Neural cell (in vitro differentiated cells): Measurements from ENCODE around the gene KRTAP4-11. TPM values are rescaled to one million over a fixed set of nuclear protein-coding genes. Genes with fewer than 3 reads are reported as not detected.

Source experiments
- H2AFZ ChIP-seq: fragments of 200-600, 300-800 bp; sonication (generic), shearing (Covaris generic); 2 replicates; pipeline ENCODE4 v1.6.0; 2014; ENCODE audit warnings: low read depth, mild to moderate bottlenecking, antibody characterized with exemption, low read length, moderate library complexity
- H3F3A ChIP-seq: fragments of 200-600 bp; shearing (Covaris generic); 2 replicates; pipeline ENCODE4 v1.6.1; 2016; ENCODE audit warnings: mild to moderate bottlenecking, moderate library complexity, mixed read lengths, antibody characterized with exemption, low read length; ENCODE audit not compliant: insufficient read depth, poor library complexity, severe bottlenecking
- H3K27ac ChIP-seq: fragments of 200-600, 300-800 bp; sonication (generic), shearing (Covaris generic); 2 replicates; pipeline ENCODE4 v1.5.1; 2014; ENCODE audit warnings: mild to moderate bottlenecking, low read length, moderate library complexity
- H3K27me3 ChIP-seq: fragments of 300-800, 200-600 bp; sonication (generic), shearing (Covaris generic); 2 replicates; pipeline ENCODE4 v1.6.0; 2014; ENCODE audit warnings: mild to moderate bottlenecking, low read depth, low read length, moderate library complexity; ENCODE audit not compliant: insufficient read depth
- H3K36me3 ChIP-seq: fragments of 300-800, 200-600 bp; sonication (generic), shearing (Covaris generic); 2 replicates; pipeline ENCODE4 v1.5.1; 2014; ENCODE audit warnings: mild to moderate bottlenecking, antibody characterized with exemption, low read length, moderate library complexity; ENCODE audit not compliant: insufficient read depth
- H3K4me2 ChIP-seq: fragments of 300-800, 200-600 bp; sonication (generic), shearing (Covaris generic); 2 replicates; pipeline ENCODE4 v1.6.0; 2014; ENCODE audit warnings: mild to moderate bottlenecking, low read length
- H3K4me3 ChIP-seq: fragments of 300-800, 200-600 bp; sonication (generic), shearing (Covaris generic); 2 replicates; pipeline ENCODE4 v1.5.1; 2014; ENCODE audit warnings: mild to moderate bottlenecking, low read length, moderate library complexity
- H3K79me2 ChIP-seq: fragments of 200-600 bp; shearing (Covaris generic); replicated peaks from 2 replicates; pipeline ENCODE4 v1.6.0; 2014; ENCODE audit warnings: mild to moderate bottlenecking, low read length, moderate library complexity; ENCODE audit not compliant: insufficient read depth
- H3K9ac ChIP-seq: fragments of 300-800, 200-600 bp; sonication (generic), shearing (Covaris generic); 2 replicates; pipeline ENCODE4 v1.6.1; 2016; ENCODE audit warnings: mild to moderate bottlenecking, low read length, mixed read lengths
- H3K9me2 ChIP-seq: fragments of 200-600 bp; shearing (Covaris generic); 2 replicates; pipeline ENCODE4 v1.6.1; 2016; ENCODE audit warnings: mild to moderate bottlenecking, low read length, mixed read lengths; ENCODE audit not compliant: insufficient read depth
- H3K9me3 ChIP-seq: fragments of 200-600, 300-800 bp; sonication (generic), shearing (Covaris generic); 2 replicates; pipeline ENCODE4 v1.6.1; 2016; ENCODE audit warnings: mild to moderate bottlenecking, mixed run types, low read length, moderate library complexity, mixed read lengths
- H4K20me1 ChIP-seq: fragments of 200-600 bp; shearing (Covaris generic); 2 replicates; pipeline ENCODE4 v1.6.1; 2016; ENCODE audit warnings: mild to moderate bottlenecking, mixed run types; ENCODE audit not compliant: insufficient read depth
- EP300 ChIP-seq: fragments of 450-650 bp; conservative IDR thresholded peaks from 2 replicates; pipeline ENCODE4 v1.6.1; 2014; ENCODE audit warnings: antibody characterized with exemption, mild to moderate bottlenecking, moderate library complexity; ENCODE audit not compliant: poor library complexity, severe bottlenecking
- EZH2 ChIP-seq: fragments of 200-600, 300-800 bp; shearing (Covaris generic), sonication (generic); IDR thresholded peaks from 2 replicates; pipeline ENCODE4 v1.6.1; 2014; ENCODE audit warnings: antibody characterized with exemption, low read length, borderline replicate concordance, mild to moderate bottlenecking; ENCODE audit not compliant: insufficient read depth, poor library complexity, severe bottlenecking
- MXI1 ChIP-seq: fragments of 450-650 bp; conservative IDR thresholded peaks from 2 replicates; pipeline ENCODE4 v1.6.1; 2014; ENCODE audit warnings: antibody characterized with exemption, mild to moderate bottlenecking; ENCODE audit not compliant: poor library complexity, severe bottlenecking
- POLR2AphosphoS5 ChIP-seq: IDR thresholded peaks from 2 replicates; pipeline ENCODE4 v1.6.1; 2012
- RAD21 ChIP-seq: fragments of 450-650 bp; conservative IDR thresholded peaks from 2 replicates; pipeline ENCODE4 v1.6.1; 2014; ENCODE audit warnings: antibody characterized with exemption, mild to moderate bottlenecking, moderate library complexity
- REST ChIP-seq: IDR thresholded peaks from 2 replicates; pipeline ENCODE4 v1.6.1; 2012; ENCODE audit warnings: borderline replicate concordance
- SMC3 ChIP-seq: fragments of 450-650 bp; conservative IDR thresholded peaks from 2 replicates; pipeline ENCODE4 v1.6.1; 2014; ENCODE audit warnings: antibody characterized with exemption, mild to moderate bottlenecking, moderate library complexity; ENCODE audit not compliant: poor library complexity
- TAF1 ChIP-seq: IDR thresholded peaks from 2 replicates; pipeline ENCODE4 v1.6.1; 2012; ENCODE audit warnings: low read depth
- polyA plus RNA-seq: library from polyadenylated mRNA; depleted of rRNA; stranded (reverse); fragments of >200 nt; gene quantifications from 2 replicates; pipeline ENCODE4 v1.2.3, GENCODE V29; 2014
- TF ChIP-seq, protein P1 (sequence below): fragments of 450-650 bp; IDR thresholded peaks from 2 replicates; pipeline ENCODE4 v1.5.1; 2014; ENCODE audit warnings: antibody characterized with exemption, mild to moderate bottlenecking, moderate library complexity; ENCODE audit not compliant: poor library complexity, severe bottlenecking

Gene KRTAP4-11
- polyA plus RNA-seq, 1 donor from 2014 or later = not detected

GRCh38 chr17:41098481-41098880 is 19.7 kb downstream of the KRTAP4-11 start:
- Histone ChIP-seq H3K27ac (no peak overlapping the region), H3K79me2 (no peaks in the 10 kb centered on the region), H3K9ac (no peak overlapping the region), H3K4me2 (no peak overlapping the region), H3K36me3 (no peaks in the 10 kb centered on the region), H3F3A (no peaks in the 10 kb centered on the region), H4K20me1 (no peaks in the 10 kb centered on the region), H3K27me3 (no peaks in the 10 kb centered on the region), H2AFZ (no peak overlapping the region), H3K4me3 (no peak overlapping the region), H3K9me3 (no peaks in the 10 kb centered on the region), H3K9me2 (no peaks in the 10 kb centered on the region)
- TF ChIP-seq REST (no peak), POLR2AphosphoS5 (no peak), SMC3 (no peak), EZH2 (no peak), MXI1 (no peak), EP300 (no peak), TAF1 (no peak), RAD21 (no peak)
- TF ChIP-seq, protein P1, sequence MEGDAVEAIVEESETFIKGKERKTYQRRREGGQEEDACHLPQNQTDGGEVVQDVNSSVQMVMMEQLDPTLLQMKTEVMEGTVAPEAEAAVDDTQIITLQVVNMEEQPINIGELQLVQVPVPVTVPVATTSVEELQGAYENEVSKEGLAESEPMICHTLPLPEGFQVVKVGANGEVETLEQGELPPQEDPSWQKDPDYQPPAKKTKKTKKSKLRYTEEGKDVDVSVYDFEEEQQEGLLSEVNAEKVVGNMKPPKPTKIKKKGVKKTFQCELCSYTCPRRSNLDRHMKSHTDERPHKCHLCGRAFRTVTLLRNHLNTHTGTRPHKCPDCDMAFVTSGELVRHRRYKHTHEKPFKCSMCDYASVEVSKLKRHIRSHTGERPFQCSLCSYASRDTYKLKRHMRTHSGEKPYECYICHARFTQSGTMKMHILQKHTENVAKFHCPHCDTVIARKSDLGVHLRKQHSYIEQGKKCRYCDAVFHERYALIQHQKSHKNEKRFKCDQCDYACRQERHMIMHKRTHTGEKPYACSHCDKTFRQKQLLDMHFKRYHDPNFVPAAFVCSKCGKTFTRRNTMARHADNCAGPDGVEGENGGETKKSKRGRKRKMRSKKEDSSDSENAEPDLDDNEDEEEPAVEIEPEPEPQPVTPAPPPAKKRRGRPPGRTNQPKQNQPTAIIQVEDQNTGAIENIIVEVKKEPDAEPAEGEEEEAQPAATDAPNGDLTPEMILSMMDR = no peak

- no peaks in the 10 kb centered on the region for H3K9me2 ChIP-seq
- no peak within 1 kb of the TSS for H3K4me2 ChIP-seq
- H3K79me2 ChIP-seq = no peaks in the 10 kb centered on the region
- no peaks in the 10 kb centered on the region for H3K9me3 ChIP-seq
- H3K4me3 ChIP-seq = no peak within 1 kb of the TSS
- H3F3A ChIP-seq = no peaks in the 10 kb centered on the region
- H3K36me3 ChIP-seq = no peaks in the 10 kb centered on the region
- no peak within 1 kb of the TSS for H3K9ac ChIP-seq
- no peaks in the 10 kb centered on the region for H3K27me3 ChIP-seq
- no peak within 1 kb of the TSS for H2AFZ ChIP-seq
- TF ChIP-seq, protein P1 = no peak
- TF ChIP-seq POLR2AphosphoS5 (no peak), REST (no peak), RAD21 (no peak), EZH2 (no peak), TAF1 (no peak), EP300 (no peak), SMC3 (no peak), MXI1 (no peak)
- no peak within 1 kb of the TSS for H3K27ac ChIP-seq
- no peaks in the 10 kb centered on the region for H4K20me1 ChIP-seq
Observed at GRCh38 chr17:41098042-41098441, 20.1 kb downstream of the KRTAP4-11 start, which contains the start of gene KRTAP4-8. TSS of gene KRTAP4-8 (minus strand) at chr17:41098142. CDS start at chr17:41098084, 58 bp downstream.
